GM21576 (cell line): ENCODE data around the gene GLP2R.

Source experiments
- ATAC-seq: cut with Tn5 transposase; IDR thresholded peaks from one replicate; pipeline ENCODE4 v1.9.1; 2021; ENCODE audit warnings: mild to moderate bottlenecking, moderate library complexity; ENCODE audit not compliant: unreplicated experiment

GLP2R gene

GRCh38 chr17:9895923-9896322 is 70.2 kb downstream of the GLP2R start:
- ATAC-seq: no peak

- ATAC-seq: no peak
These were observed 71.7 kb downstream of the GLP2R start for GRCh38 chr17:9897372-9897968.

- no peak for ATAC-seq
These were observed 73.1 kb downstream of the GLP2R start for GRCh38 chr17:9898812-9899211.

- ATAC-seq: no peak
These were observed 73.7 kb downstream of the GLP2R start for GRCh38 chr17:9899280-9900043.

GRCh38 chr17:9900044-9900594 is 74.4 kb downstream of the GLP2R start:
- no peak for ATAC-seq

GRCh38 chr17:9900784-9901183 is 75.1 kb downstream of the GLP2R start:
- no peak for ATAC-seq

GRCh38 chr17:9902120-9902519 is 76.4 kb downstream of the GLP2R start:
- ATAC-seq: no peak

GRCh38 chr17:9904277-9905077 is 78.8 kb downstream of the GLP2R start:
- ATAC-seq: no peak

- ATAC-seq: no peak
These were observed 79.3 kb downstream of the GLP2R start, which contains the start of gene RCVRN for GRCh38 chr17:9905078-9905415. Gene RCVRN, minus strand, starts transcription at chr17:9905271. Its CDS starts 91 bp downstream, at chr17:9905180.

GRCh38 chr17:9905902-9906301 is 80.2 kb downstream of the GLP2R start:
- no peak for ATAC-seq

GRCh38 chr17:9906616-9907015 is 80.9 kb downstream of the GLP2R start:
- no peak for ATAC-seq

GRCh38 chr17:9907131-9907530 is 81.4 kb downstream of the GLP2R start:
- ATAC-seq: no peak

GRCh38 chr17:9907883-9908648 is 82.3 kb downstream of the GLP2R start:
- ATAC-seq: no peak

GRCh38 chr17:9908649-9909042 is 82.9 kb downstream of the GLP2R start:
- ATAC-seq: no peak

- ATAC-seq: no peak
These were observed 85.4 kb downstream of the GLP2R start for GRCh38 chr17:9911089-9911488.

GRCh38 chr17:9912121-9913099 is 86.7 kb downstream of the GLP2R start:
- ATAC-seq: no peak

- ATAC-seq: no peak
These were observed 87.8 kb downstream of the GLP2R start for GRCh38 chr17:9913476-9913875.

- no peak for ATAC-seq
These were observed 90.4 kb downstream of the GLP2R start for GRCh38 chr17:9916108-9916507.

- ATAC-seq: no peak
These were observed 91.4 kb downstream of the GLP2R start for GRCh38 chr17:9917131-9917530.

- ATAC-seq: no peak
These were observed 92.1 kb downstream of the GLP2R start for GRCh38 chr17:9917801-9918200.
